GM21737 (cell line): Measurements from ENCODE around the gene UBE2R2.

Experiments used
- ATAC-seq: cut with Tn5 transposase; IDR thresholded peaks from one replicate; pipeline ENCODE4 v1.9.1; 2021; ENCODE audit warnings: mild to moderate bottlenecking, moderate library complexity; ENCODE audit not compliant: unreplicated experiment

Gene UBE2R2

GRCh38 chr9:33880211-33881089 lies 63.5 kb downstream of the UBE2R2 start:
- no peak for ATAC-seq

- ATAC-seq = no peak
Observed at GRCh38 chr9:33881635-33882034, 64.7 kb downstream of the UBE2R2 start.

GRCh38 chr9:33884856-33885701 lies 68.1 kb downstream of the UBE2R2 start:
- ATAC-seq = no peak

GRCh38 chr9:33885948-33886347 lies 69.0 kb downstream of the UBE2R2 start:
- no peak for ATAC-seq

GRCh38 chr9:33893861-33894260 lies 76.9 kb downstream of the UBE2R2 start:
- no peak for ATAC-seq

GRCh38 chr9:33894316-33894715 lies 77.4 kb downstream of the UBE2R2 start:
- ATAC-seq = no peak

- no peak for ATAC-seq
Observed at GRCh38 chr9:33903157-33903780, 86.3 kb downstream of the UBE2R2 start.

GRCh38 chr9:33905137-33905536 lies 88.2 kb downstream of the UBE2R2 start:
- no peak for ATAC-seq

- no peak for ATAC-seq
Observed at GRCh38 chr9:33906769-33907168, 89.8 kb downstream of the UBE2R2 start.

GRCh38 chr9:33907347-33907746 lies 90.4 kb downstream of the UBE2R2 start:
- no peak for ATAC-seq

- ATAC-seq = no peak
Observed at GRCh38 chr9:33908114-33908513, 91.2 kb downstream of the UBE2R2 start.

GRCh38 chr9:33908749-33909148 lies 91.8 kb downstream of the UBE2R2 start:
- ATAC-seq = no peak

- ATAC-seq = no peak
Observed at GRCh38 chr9:33913541-33913940, 96.6 kb downstream of the UBE2R2 start.

- ATAC-seq = no peak
Observed at GRCh38 chr9:33914887-33915628, 98.1 kb downstream of the UBE2R2 start.

- ATAC-seq = no peak
Observed at GRCh38 chr9:33917036-33917435, 100.1 kb downstream of the UBE2R2 start.

GRCh38 chr9:33919276-33919897 lies 102.4 kb downstream of the UBE2R2 start:
- no peak for ATAC-seq

GRCh38 chr9:33921967-33922895 lies 105.3 kb downstream of the UBE2R2 start:
- ATAC-seq = no peak

- no peak for ATAC-seq
Observed at GRCh38 chr9:33923079-33923478, 106.1 kb downstream of the UBE2R2 start.

GRCh38 chr9:33923998-33924701 lies 107.2 kb downstream of the UBE2R2 start:
- ATAC-seq = no peak
